Prostate gland (tissue), 2 donors: ENCODE data around the gene SELENOW.
"Not testable (repeated sequence)": the region's sequence is repeated elsewhere in the genome, so short reads cannot be mapped to it uniquely, and the experiment has no call there.

Source experiments
- CTCF ChIP-seq, 4 experiments: fragments of 200-600 bp in 2 of 4; fragments of 450-650 bp in 2 of 4; sonication (generic) in 2 of 4; IDR thresholded peaks; 1 replicate in 3 of 4; 2 replicates in 1 of 4; pipeline ENCODE4 v1.5.1; 2016 to 2019; ENCODE audit warnings: antibody characterized with exemption in 4 of 4, mild to moderate bottlenecking in 2 of 4, moderate library complexity in 2 of 4
- POLR2A ChIP-seq: fragments of 450-650 bp; IDR thresholded peaks from one replicate; pipeline ENCODE4 v1.6.1; 2016; ENCODE audit warnings: antibody characterized with exemption, mild to moderate bottlenecking
- POLR2AphosphoS5 ChIP-seq: sonication (generic); formaldehyde crosslinking; IDR thresholded peaks from one replicate; pipeline ENCODE4 v1.6.1; 2017; ENCODE audit warnings: antibody characterized with exemption

GRCh38 chr19:47777245-47778048, 1.1 kb upstream of the SELENOW start:
- not testable (repeated sequence) for TF ChIP-seq POLR2AphosphoS5; CTCF (IDR thresholded peaks at IDR 0.05); POLR2A
